ENCODE measurements around the gene MOCS3. TPM values are rescaled to one million over a fixed set of nuclear protein-coding genes. Genes with fewer than 3 reads are reported as not detected.

MOCS3 gene
- total RNA-seq, 4 donors from 2014 or later: 3.3 to 5.5 (median 3.6) TPM

DNA sequence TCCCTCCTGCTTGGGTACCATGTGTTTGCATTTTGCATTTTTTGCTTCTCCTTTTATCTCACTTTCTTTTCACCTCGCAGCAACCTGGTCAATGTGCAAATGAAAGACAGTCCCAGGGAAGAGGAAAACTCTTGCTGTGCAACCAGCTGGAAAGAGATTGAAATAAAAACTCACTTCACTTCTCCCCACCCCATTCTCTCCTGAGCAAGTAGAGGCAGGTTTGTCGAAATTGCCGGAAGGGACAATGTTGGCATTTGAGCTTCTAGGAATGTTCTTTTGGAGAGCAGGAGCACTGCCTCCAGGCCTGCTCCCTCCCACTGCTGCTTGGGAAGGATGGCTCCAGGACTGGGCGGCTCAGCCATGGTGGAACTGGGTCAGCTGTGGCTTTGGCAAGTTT is 33.7 kb downstream of the MOCS3 start:
- no peak for DNase-seq (ENCODE audit: low spot score)
- no peak for ATAC-seq (ENCODE audit: low FRiP score)
- no peak for TF ChIP-seq CTCF (IDR thresholded peaks at IDR 0.05)

DNA sequence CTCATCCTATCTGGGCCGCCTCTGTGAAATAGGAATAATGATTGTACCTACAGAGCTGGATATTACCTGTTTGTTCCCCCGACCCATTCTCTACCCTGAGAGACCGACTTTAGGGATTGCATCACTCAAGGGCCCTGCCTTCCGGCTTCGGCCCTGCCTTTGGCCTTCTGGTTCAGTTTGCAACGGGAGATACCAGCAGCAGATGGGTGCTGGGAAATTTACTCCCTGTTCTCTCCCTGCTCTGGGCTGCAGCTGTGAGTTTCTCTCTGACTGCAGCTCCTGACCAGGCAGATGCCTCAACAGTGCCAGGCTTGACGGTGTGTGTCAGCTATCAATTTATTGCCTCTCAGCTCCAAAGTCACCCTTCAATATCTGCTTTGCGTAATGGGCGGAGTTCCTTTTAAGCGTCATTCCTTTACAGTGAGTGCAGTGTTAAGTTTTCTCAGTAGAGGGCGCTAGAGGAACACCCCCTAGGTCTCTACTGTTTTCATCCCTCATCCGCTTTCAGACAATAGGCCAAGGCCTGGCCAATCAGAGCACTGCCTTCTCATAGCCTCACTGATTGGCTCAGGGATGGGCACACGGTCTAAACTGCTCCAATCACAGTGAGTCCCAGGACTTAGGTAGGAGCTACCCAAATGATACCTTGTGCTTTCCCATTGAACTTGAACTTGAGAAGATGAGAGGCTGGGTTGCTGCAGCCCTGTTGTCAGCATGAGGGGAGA is 34.3 kb downstream of the MOCS3 start:
- no peak for TF ChIP-seq CTCF (IDR thresholded peaks at IDR 0.05)
- DNase-seq (ENCODE audit: low spot score): no peak
- ATAC-seq (ENCODE audit: low FRiP score): no peak

DNA sequence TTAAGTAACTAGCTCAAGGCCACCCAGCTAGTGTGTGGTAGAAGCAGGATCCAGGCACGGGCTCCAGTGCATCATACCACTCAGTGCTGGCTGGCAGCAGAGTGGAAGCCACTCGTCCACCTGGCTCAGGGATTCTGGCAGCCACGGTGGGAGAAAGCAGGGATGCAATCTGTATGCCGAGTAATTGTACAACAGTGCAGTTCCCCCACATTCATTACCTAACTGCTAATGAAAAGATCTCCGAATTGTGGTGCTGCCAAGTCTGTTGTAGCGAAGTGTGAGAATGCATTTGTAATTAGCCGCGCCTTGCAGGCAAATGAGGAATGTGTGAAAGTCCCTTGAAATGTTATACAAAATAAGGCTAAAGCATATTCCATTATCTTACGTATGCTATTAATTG is 35.3 kb downstream of the MOCS3 start:
- no peak for ATAC-seq (ENCODE audit: low FRiP score)
- DNase-seq (ENCODE audit: low spot score): no peak
- no peak for TF ChIP-seq CTCF (IDR thresholded peaks at IDR 0.05)

- ATAC-seq (ENCODE audit: low FRiP score): no peak
- no peak for DNase-seq (ENCODE audit: low spot score)
- no peak for TF ChIP-seq CTCF (IDR thresholded peaks at IDR 0.05)
Observed at GRCh38 chr20:50995506-50995905, 36.9 kb downstream of the MOCS3 start.

DNA sequence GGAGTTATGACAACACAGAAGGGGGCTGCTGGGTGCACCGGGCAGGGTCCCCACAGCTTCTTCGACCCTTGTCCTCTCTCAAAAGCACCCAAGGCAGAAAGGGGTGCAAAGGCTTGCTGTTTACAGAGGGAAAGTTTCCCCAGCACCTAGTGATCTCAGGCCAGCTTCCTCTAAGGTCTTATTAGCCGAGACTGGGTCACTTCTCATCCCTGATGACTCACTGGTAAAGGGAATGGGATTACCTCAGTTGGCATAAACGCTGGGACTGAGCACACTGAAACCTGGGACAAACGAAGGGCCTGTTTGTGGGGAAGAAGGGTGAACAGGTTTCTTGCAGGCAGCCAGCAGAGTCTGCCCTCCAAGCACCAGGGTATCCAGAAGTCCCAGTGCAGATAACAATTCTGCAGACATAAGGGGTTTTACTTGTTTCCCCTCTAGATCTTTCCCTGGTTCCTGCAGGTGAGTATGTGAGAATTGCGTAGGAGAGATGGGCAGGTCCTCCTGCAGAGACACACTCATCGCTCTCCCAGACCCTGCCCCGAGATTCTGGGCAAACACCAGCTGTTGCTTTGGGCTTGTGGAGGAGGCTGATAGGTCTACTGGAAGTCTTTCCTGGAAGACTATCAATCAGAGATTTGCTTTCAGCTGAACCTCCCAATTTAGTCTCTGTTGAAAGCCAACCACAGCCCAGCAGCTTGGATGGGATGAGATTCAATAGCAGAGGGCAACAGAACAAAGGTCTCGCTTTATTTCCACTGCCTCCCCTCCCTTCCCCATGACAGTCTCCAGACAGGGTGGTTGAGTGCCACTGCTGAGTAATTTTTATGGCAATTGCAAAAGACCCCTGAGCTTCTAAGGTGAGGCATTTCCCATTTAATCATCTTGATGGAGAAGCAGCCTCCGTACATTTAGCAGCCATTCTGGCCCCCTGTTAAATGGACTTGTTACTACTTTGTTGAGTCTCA is 38.6 kb downstream of the MOCS3 start:
- ATAC-seq (ENCODE audit: low FRiP score): peak; percentile 67
- no peak for TF ChIP-seq CTCF (IDR thresholded peaks at IDR 0.05)
- no peak for DNase-seq (ENCODE audit: low spot score)

- no peak for DNase-seq (ENCODE audit: low spot score)
- no peak for ATAC-seq (ENCODE audit: low FRiP score)
- TF ChIP-seq CTCF (IDR thresholded peaks at IDR 0.05): no peak
Observed at GRCh38 chr20:50999355-50999754, 40.7 kb downstream of the MOCS3 start.

Data from omental fat pad (tissue), 4 donors.